Skeletal muscle satellite cell (primary cell): ENCODE results near the gene VTI1A.

ENCODE experiments used
- H3K27me3 ChIP-seq: 2 replicates; pipeline ENCODE4 v1.7.0; 2013; ENCODE audit warnings: low read length; ENCODE audit not compliant: control insufficient read depth, insufficient read depth
- H3K36me3 ChIP-seq: 2 replicates; pipeline ENCODE4 v1.7.0; 2013; ENCODE audit warnings: mild to moderate bottlenecking, control low read depth, low read length; ENCODE audit not compliant: insufficient read depth
- H3K4me1 ChIP-seq: 2 replicates; pipeline ENCODE4 v1.7.0; 2013; ENCODE audit warnings: low read length; ENCODE audit not compliant: control insufficient read depth, insufficient read depth
- H3K4me2 ChIP-seq: 2 replicates; pipeline ENCODE4 v1.7.0; 2013; ENCODE audit warnings: mild to moderate bottlenecking, low read length
- H3K4me3 ChIP-seq: 2 replicates; pipeline ENCODE4 v1.7.0; 2013; ENCODE audit warnings: low read length
- H3K9ac ChIP-seq: 2 replicates; pipeline ENCODE4 v1.7.0; 2013; ENCODE audit warnings: mild to moderate bottlenecking, low read depth, low read length, moderate library complexity
- H3K9me3 ChIP-seq: replicated peaks from 2 replicates; pipeline ENCODE4 v1.7.0; 2013; ENCODE audit warnings: mild to moderate bottlenecking, control low read depth, low read length

The VTI1A gene

DNA sequence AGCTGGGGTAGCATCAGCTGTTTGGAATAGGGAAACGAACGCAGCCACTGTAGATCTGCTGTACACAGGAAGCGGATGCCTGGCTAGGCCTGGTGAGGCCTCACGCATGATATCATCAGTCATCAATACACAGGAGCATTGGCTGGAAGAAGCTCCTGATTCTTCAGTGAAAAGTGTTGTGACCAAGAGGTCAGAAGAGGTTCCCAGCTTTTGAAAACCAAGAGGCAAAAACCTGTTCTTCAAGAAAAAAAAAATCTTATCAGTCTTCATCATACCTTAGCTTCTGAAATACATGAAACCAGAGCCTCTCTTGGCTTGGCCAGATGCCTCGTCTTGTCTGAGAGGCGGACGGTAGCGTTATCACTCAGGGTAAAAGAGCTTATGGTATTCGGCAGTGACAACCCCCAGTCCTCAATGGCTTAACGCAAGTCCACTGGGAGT lies 363.7 kb downstream of the VTI1A start:
- H3K36me3 ChIP-seq, result no peaks in the 10 kb centered on the region
- H3K9me3 ChIP-seq, result no peaks in the 10 kb centered on the region
- no peak overlapping the region for H3K9ac ChIP-seq
- H3K4me1 ChIP-seq, result peaks cover 28% of the 10 kb centered on the region
- no peak overlapping the region for H3K4me2 ChIP-seq
- no peak overlapping the region for H3K4me3 ChIP-seq
- no peaks in the 10 kb centered on the region for H3K27me3 ChIP-seq

DNA sequence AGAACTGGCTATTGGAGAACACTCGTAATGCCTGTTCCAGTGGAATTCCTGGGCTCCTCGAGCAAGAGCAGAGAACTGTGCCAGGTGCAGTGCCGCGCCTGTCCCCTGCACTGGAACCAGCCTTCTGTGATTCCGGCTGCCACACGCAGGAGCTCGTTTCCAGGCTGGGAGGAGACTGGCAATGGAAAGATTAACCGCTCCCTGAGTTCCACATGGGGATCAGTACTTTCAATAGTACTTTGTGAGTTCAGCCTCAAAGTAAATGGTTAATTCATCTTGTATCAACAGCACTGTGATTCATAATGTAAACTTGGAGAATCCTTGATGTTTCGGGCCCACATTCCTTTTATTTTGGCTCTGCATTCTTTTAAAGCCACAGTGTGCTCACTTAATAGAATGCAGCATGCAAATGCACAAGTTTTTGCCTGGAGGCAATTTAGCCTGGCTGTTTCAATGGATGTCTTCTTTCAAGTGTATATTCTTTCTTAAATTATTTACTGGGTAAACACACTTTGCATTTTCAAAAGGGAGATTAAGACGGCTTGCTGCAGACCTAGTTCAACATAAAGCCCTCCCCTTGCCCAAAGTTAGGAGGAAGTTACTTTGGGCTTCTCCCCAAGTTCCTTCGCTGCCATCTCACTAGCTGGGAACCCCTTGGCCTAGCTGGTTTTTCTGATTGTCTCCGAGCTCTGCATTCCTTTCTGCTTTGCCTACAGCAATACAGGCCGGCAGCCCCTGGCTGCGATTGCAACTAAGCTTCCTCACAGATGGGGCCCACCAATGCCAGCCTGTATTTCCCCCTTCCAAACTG lies 364.9 kb downstream of the VTI1A start:
- Histone ChIP-seq H3K27me3 (no peaks in the 10 kb centered on the region), H3K4me1 (peaks cover 33% of the 10 kb centered on the region), H3K36me3 (no peaks in the 10 kb centered on the region), H3K9me3 (no peaks in the 10 kb centered on the region), H3K9ac (no peak overlapping the region), H3K4me3 (peak overlapping the region; percentile 56), H3K4me2 (peak overlapping the region; percentile 73)

DNA sequence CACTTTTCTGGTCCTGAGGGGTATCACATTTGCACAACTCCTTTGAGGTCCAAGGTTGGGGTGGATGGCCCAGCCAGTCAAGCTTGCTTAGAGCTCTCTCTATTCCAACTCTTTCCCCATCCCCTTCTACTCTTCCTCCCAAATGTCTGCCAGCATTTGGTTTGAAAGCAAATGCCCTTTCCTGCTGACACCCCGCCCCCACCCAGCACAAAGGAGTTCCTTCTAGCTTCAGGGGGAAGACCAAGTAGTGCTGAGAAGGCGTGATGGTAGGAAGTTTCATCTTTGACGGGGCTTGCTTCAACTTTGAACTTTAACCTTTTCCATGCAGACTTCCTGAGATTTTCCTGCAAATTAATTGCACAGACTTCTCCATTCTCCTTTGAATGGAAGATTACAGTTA lies 365.6 kb downstream of the VTI1A start:
- Histone ChIP-seq H3K9ac (no peak overlapping the region), H3K9me3 (no peaks in the 10 kb centered on the region), H3K36me3 (no peaks in the 10 kb centered on the region), H3K27me3 (no peaks in the 10 kb centered on the region), H3K4me2 (peak overlapping the region; percentile 73), H3K4me3 (no peak overlapping the region), H3K4me1 (peaks cover 33% of the 10 kb centered on the region)

DNA sequence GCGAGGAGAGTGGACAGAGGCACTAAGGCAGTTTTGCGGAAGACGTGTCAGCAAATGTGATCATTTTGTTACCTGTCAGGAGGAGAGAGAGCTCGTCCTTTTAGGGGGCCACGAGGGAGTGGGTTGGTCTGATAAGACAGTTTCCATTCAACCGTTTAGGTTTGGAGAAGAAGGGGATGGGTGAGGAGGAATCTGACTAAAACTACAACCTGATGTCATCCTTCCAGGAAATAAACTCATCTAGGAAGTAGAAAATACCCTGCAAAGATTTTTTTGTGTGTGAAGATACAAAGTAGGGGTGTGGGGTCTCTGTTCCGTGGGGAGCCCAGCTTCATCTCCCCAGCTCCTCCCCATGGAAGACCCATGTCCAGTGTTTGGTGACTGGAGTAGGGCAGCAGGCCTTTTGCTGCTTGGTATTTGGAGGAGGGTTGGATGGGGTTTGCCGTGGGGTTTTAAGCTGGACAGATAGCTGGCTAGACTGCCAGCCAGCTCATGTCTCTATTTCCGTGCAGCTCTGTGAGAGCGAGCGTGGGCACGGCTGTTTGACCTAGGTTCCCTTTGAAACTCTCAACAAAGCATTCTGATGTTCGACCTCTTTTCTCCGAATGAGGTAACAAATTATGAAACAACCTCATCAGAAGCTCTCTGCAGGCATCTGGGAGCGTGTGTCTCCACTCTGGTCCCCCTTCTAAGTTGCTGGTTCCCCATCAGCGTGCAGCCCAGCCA lies 367.0 kb downstream of the VTI1A start:
- Histone ChIP-seq H3K4me1 (peaks cover 33% of the 10 kb centered on the region), H3K9me3 (no peaks in the 10 kb centered on the region), H3K4me2 (no peak overlapping the region), H3K4me3 (no peak overlapping the region), H3K9ac (no peak overlapping the region), H3K27me3 (no peaks in the 10 kb centered on the region), H3K36me3 (no peaks in the 10 kb centered on the region)

DNA sequence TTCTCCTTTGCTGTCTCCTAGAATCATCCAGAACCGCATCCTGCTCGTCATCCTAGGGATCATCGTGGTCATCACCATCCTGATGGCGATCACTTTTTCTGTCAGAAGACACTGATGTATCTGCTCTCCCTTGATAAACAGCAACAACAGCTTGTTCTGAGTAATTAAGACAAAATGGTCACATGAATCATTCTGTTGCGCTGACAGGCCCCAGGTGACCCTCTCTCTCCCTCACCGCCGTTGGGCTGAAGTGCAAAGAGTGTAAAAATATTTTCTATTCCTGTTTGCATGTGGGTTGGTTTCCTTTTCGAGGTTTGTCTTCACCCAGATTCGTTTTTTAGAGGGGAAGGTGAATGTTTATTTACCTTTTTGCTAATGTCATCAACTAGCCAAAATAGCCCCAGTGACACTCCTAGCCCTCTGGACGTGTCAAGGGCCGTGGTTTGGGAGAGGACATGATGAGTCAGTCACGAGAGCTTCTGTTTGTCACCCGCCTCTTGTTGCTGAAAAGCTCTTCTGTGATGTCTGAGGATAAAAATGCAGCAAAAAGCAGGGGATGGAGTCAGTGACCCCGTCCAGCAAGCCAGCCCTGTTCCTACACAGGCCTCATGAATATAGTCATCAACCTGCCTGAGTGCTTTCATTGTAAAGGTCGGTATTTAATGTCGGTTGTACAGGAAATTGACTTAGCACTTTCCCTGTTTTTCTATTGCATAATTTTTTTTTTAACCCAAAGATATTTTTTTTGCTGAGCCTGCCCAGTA lies 368.4 kb downstream of the VTI1A start:
- H3K36me3 ChIP-seq, result no peaks in the 10 kb centered on the region
- no peaks in the 10 kb centered on the region for H3K9me3 ChIP-seq
- H3K9ac ChIP-seq, result no peak overlapping the region
- no peaks in the 10 kb centered on the region for H3K27me3 ChIP-seq
- H3K4me3 ChIP-seq, result no peak overlapping the region
- H3K4me1 ChIP-seq, result peaks cover 33% of the 10 kb centered on the region
- peak overlapping the region; percentile 40 for H3K4me2 ChIP-seq

DNA sequence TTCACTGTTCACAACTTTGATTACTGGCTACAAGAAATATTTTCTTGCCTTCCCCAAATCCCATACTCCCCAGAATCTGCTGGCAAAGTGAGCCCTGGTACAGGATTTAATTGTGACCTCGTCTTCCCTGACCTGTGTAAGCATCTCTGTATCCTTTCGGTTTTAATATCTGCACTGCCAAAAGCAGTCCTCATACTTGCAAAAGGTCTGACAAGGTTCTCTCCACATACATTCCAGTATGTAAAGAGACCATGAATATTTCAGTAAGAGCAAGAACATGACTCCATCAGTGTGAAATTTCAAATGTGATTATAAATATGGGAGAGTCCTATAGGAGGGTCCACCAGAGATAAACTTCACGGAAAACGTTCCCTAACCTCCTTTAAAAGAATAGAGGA lies 369.0 kb downstream of the VTI1A start:
- Histone ChIP-seq H3K36me3 (no peaks in the 10 kb centered on the region), H3K4me2 (peak overlapping the region; percentile 40), H3K4me3 (no peak overlapping the region), H3K4me1 (peaks cover 31% of the 10 kb centered on the region), H3K9me3 (no peaks in the 10 kb centered on the region), H3K9ac (no peak overlapping the region), H3K27me3 (no peaks in the 10 kb centered on the region)

DNA sequence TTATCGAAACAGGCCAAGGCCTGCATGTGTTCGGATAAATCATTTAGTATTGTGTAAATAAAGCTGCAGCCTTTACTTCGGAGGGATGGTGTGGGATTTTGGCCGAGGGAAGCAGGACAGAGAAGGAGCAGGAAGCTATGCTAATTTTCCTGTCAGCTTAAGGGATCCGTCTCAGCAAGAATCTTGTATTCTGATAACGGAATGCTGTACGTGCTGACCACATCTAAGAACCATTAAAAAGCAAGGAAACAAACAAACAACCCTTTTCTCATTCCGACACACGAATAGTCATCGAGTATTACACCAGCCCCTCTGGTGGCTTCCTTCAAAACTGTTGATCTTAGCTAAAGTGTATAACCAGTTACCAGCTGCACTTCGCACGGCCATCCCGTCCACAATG lies 369.9 kb downstream of the VTI1A start:
- no peaks in the 10 kb centered on the region for H3K27me3 ChIP-seq

DNA sequence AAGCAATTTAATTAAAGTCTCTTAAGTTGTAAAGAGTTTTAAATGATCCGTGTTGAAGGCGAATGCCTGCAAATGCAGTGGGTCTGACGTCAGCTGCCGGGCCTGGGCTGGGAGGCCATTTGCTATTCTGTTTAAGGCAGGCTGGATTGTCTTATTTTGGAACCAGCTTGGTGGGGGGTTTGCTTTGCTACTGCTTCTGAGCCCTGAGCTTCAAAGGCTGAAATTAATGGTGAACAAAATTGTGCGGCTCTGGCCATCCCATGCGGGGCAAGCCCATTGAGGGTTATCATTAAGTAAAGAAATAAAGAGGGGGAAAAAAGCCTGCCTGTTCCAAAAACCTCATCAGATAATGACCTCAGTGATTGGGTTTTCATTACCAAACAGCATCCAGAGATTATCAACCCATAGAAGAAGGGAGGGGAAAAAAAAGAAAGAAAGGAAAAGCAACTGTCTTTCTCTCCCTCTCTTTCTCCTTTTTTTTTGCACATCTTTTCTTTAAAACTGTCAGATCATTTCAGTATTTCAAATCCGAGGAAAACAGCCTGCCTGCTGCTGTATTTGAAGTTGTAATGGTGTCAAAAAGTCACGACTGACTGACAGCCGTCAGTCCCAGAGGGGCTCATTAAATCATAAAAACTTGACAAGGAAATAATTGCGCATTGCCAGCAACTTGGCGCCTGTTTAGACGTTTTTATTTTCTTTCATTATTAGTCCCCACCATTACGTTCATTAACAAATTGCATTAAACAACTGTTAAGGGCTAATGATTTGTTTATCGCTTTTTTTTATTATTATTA lies 371.2 kb downstream of the VTI1A start:
- no peak overlapping the region for H3K4me2 ChIP-seq
- H3K36me3 ChIP-seq, result no peaks in the 10 kb centered on the region
- H3K9ac ChIP-seq, result no peak overlapping the region
- H3K4me3 ChIP-seq, result no peak overlapping the region
- H3K9me3 ChIP-seq, result no peaks in the 10 kb centered on the region
- no peaks in the 10 kb centered on the region for H3K27me3 ChIP-seq
- H3K4me1 ChIP-seq, result peaks cover 13% of the 10 kb centered on the region

More for the DNA sequence above, 369.9 kb downstream of the VTI1A start:
- Histone ChIP-seq H3K4me3 (no peak overlapping the region), H3K36me3 (no peaks in the 10 kb centered on the region), H3K9me3 (no peaks in the 10 kb centered on the region), H3K9ac (no peak overlapping the region), H3K4me2 (no peak overlapping the region), H3K4me1 (peaks cover 26% of the 10 kb centered on the region)

DNA sequence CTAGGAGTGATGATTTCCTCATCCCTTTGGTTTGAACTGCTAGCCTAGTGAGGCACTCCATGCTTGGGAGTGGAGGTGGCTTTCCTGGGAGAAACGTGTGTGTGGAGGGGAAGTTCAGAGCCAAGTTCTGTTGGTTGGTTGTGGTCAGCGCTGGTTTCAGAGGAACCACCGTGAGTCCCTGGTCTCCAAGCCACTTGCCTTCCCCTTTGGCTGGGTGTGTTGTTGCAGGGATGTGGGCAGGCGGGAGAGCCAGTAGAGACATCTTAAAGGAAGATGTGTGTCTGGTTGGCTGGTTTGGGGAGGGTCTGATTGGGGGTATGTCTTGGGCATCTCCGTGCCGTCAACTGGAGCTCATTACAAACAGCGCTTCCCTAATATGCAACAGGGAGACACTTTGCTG lies 372.2 kb downstream of the VTI1A start:
- Histone ChIP-seq H3K36me3 (no peaks in the 10 kb centered on the region), H3K4me1 (peaks cover 13% of the 10 kb centered on the region), H3K9me3 (no peaks in the 10 kb centered on the region), H3K4me2 (no peak overlapping the region), H3K9ac (no peak overlapping the region), H3K4me3 (no peak overlapping the region), H3K27me3 (no peaks in the 10 kb centered on the region)

DNA sequence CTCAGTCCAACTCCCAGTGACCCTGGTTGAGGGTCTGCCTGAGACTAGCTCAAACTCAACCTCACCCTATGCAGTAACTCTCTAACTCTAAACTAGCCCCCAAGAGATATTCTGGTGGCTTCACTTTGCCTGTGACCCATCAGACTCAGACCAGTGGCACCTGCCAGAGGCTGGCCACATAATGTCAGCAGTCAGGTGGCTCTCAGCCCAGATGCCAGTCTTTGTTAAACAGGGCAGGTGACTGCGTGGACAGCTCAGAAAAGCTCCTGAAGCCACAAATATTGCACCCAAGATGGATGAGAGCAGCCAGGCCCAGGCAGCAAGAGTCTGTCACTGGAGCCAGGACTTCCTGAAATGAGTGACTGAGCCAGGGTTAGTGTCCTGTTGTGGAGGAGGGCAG lies 373.3 kb downstream of the VTI1A start:
- Histone ChIP-seq H3K27me3 (no peaks in the 10 kb centered on the region), H3K9me3 (no peaks in the 10 kb centered on the region), H3K4me3 (no peak overlapping the region), H3K4me2 (no peak overlapping the region), H3K36me3 (no peaks in the 10 kb centered on the region), H3K9ac (no peak overlapping the region), H3K4me1 (peaks cover 10% of the 10 kb centered on the region)

DNA sequence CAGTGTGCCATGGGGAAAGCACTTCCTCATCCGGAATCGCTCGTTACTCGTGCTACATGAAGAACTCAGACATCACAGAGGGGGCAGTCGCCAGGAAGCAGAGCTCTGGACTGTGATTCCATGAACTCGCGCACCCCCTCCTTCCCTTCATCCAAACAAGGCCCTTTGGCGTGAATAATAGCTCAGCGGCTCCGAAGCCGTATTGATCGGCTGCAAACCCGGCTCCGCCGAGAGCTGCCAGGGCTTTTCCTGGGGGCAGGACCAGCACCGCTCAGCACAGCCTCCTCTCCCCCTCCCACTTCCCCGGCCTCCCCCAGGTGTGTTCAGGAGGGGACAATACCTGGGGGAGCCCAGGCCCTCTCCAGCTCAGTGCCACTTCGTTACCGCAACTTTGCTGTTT lies 374.0 kb downstream of the VTI1A start:
- Histone ChIP-seq H3K27me3 (no peaks in the 10 kb centered on the region), H3K9me3 (no peaks in the 10 kb centered on the region), H3K36me3 (no peaks in the 10 kb centered on the region), H3K9ac (no peak overlapping the region), H3K4me1 (peaks cover 3% of the 10 kb centered on the region), H3K4me2 (no peak overlapping the region), H3K4me3 (no peak overlapping the region)
